Heart left ventricle (tissue), 16 donors: ENCODE results near the gene NSMF. TPM values are rescaled to one million over a fixed set of nuclear protein-coding genes. Genes with fewer than 3 reads are reported as not detected.

Experiments
- ATAC-seq, 4 donors: fragments of 200-7000 bp; cut with Tn5 transposase; one replicate each; pipeline ENCODE4 v1.9.1; 2020 to 2022; ENCODE audit warnings: moderate library complexity in 4 of 4, mild to moderate bottlenecking in 3 of 4, moderate number of reproducible peaks in 1 of 4
- DNase-seq, 5 donors: peaks; one replicate each; pipeline ENCODE4 v3.0.0-alpha.2; 2020
- H3K27ac ChIP-seq, 12 donors: fragments of 200-600 bp; sonication (generic) in 4 of 12; one replicate each; pipeline versions ENCODE4 v1.5.0 to v1.8.0; 2016 to 2022; ENCODE audit warnings: mild to moderate bottlenecking in 2 of 12
- H3K27me3 ChIP-seq, 9 donors: fragments of 200-600 bp; sonication (generic) in 2 of 9; one replicate each; pipeline versions ENCODE4 v1.5.1 to v1.8.0; 2016 to 2022; ENCODE audit warnings: mild to moderate bottlenecking in 3 of 9
- H3K36me3 ChIP-seq, 9 donors: fragments of 200-600 bp; sonication (generic) in 2 of 9; one replicate each; pipeline versions ENCODE4 v1.5.0 to v1.8.0; 2018 to 2022; ENCODE audit warnings: mild to moderate bottlenecking in 2 of 9
- H3K4me1 ChIP-seq, 12 donors: fragments of 200-600 bp; sonication (generic) in 4 of 12; one replicate each; pipeline versions ENCODE4 v1.5.0 to v1.8.0; 2016 to 2022; ENCODE audit warnings: mild to moderate bottlenecking in 3 of 12
- H3K4me3 ChIP-seq, 12 donors: fragments of 200-600 bp; sonication (generic) in 4 of 12; one replicate each; pipeline versions ENCODE4 v1.5.0 to v1.8.0; 2017 to 2022; ENCODE audit warnings: mild to moderate bottlenecking in 9 of 12, moderate library complexity in 4 of 12
- H3K9me3 ChIP-seq, 12 donors: fragments of 200-600 bp; sonication (generic) in 4 of 12; one replicate each; pipeline versions ENCODE4 v1.5.0 to v1.8.0; 2016 to 2022; ENCODE audit warnings: mild to moderate bottlenecking in 1 of 12
- CTCF ChIP-seq, 12 donors: fragments of 200-600 bp; sonication (generic) in 4 of 12; IDR thresholded peaks; one replicate each; pipeline versions ENCODE4 v1.5.0 to v1.8.0; 2018 to 2022; ENCODE audit warnings: antibody characterized with exemption in 12 of 12, mild to moderate bottlenecking in 5 of 12
- POLR2A ChIP-seq, 2 donors: fragments of 450-650 bp; IDR thresholded peaks; one replicate each; pipeline ENCODE4 v1.6.1; 2017; ENCODE audit warnings: antibody characterized with exemption in 2 of 2, mild to moderate bottlenecking in 2 of 2, moderate library complexity in 2 of 2
- WGBS, 4 donors: extraction: QIAGEN DNeasy Blood & Tissue Kit in 2 of 4; methylation state at CpG; one replicate each; pipeline versions ENCODE4 v1.1.5 to v1.1.7; 2013 to 2018; 5-methylcytosine and 5-hydroxymethylcytosine counted together
- intact Hi-C, 10 donors: fragments of 100-400 bp; cut with DNase I; formaldehyde crosslinking; loops; one replicate each; pipeline versions ENCODE4 v1.11.1 to v1.14.2; 2022
- polyA plus RNA-seq, 2 donors: library from polyadenylated mRNA; stranded (reverse); fragments of 200-250 nt; gene quantifications; one replicate each; pipeline ENCODE4 v1.2.3, GENCODE V29; 2013
- total RNA-seq, 9 donors: library from RNA; depleted of rRNA in 2 of 9; stranded (reverse); fragments of >200 nt in 2 of 9; fragmentation: NEBNext Ultra II Directional in 3 of 9; extraction: Animal tissue kit (Norgen Biotek cat#: 25700) in 3 of 9; gene quantifications; one replicate each; pipeline versions ENCODE4 v1.1.0 to v1.2.4, GENCODE V29; 2016 to 2023
- donor health status: ischemic (EF 13 %, LVEDD 7.1; RV severe dilation, severe dysfunction).
- donor health status: healthy with polysubstance abuse.
- donor health status: DM: no; HTN: yes; CAD: no.
- donor health status: DM: no; HTN: no; CAD: no.
- donor health status: ischemic (EF 25% LVEDD 6.9; RV normal size, moderate dysfunction).
- donor health status: ischemic (EF 25% LVEDD 5.7; RV mildly dilated, moderate dysfunction).
- donor health status: healthy.
- donor health status: DM: yes; HTN: yes; CAD: no.
- donor health status: ischemic (EF 35%, LVEDD 5.7; RV mildly dilated, moderate dysfunction).
- donor health status: nonischemic (EF 11% LVEDD 7.7; RV severe dilation, severe dysfunction).
- donor health status: DM: yes; HTN: yes; CAD: no.
- donor health status: PGD.
- donor health status: ischemic (EF 29% LVEDD 5.4; RV normal size, mild dysfunction).
- donor health status: nonischemic (EF 23%, LVEDD 6.1; RV moderate dilation, normal function).

The NSMF gene
- total and polyA plus RNA-seq, 11 donors, result 7.5 to 22.1 (median 13.4) TPM

- intact Hi-C loops, result loop anchor here in 8 of 10 donors (5.0 to 10.0 kb wide), 5 partner anchors 53 to 123 kb away; no protein-coding TSS in a partner anchor
- no peak for TF ChIP-seq POLR2A (IDR thresholded peaks at IDR 0.05)
- no peak for TF ChIP-seq CTCF (IDR thresholded peaks at IDR 0.05)
- Histone ChIP-seq H3K27ac (no peak overlapping the region), H3K4me3 (no peak overlapping the region), H3K36me3 (no peaks in the 10 kb centered on the region), H3K4me1 (peaks cover 0 to 33% (median 17%) of the 10 kb centered on the region in 12 donors), H3K27me3 (peaks cover 0 to 15% (median 0%) of the 10 kb centered on the region in 9 donors), H3K9me3 (no peaks in the 10 kb centered on the region)
- DNase-seq, result peak in 1 of 5 donors; percentile 63
- WGBS, 4 donors, result 92 to 96% (median 94%) methylated on average over 12 to 24 of the region's 24 CpGs
- no peak for ATAC-seq
Measured at GRCh38 chr9:137404961-137405567, 54.1 kb downstream of the NSMF start.

GRCh38 chr9:137403269-137403668, 55.9 kb downstream of the NSMF start:
- WGBS, 4 donors, result 95 to 97% (median 96%) methylated on average over 13 to 15 of the region's 15 CpGs
- Histone ChIP-seq H3K27ac (no peak overlapping the region), H3K36me3 (no peaks in the 10 kb centered on the region), H3K4me3 (no peak overlapping the region), H3K27me3 (peaks cover 0 to 15% (median 0%) of the 10 kb centered on the region in 9 donors), H3K4me1 (peaks cover 0 to 24% (median 17%) of the 10 kb centered on the region in 12 donors), H3K9me3 (no peaks in the 10 kb centered on the region)
- ATAC-seq, result no peak
- TF ChIP-seq CTCF (IDR thresholded peaks at IDR 0.05), result no peak
- TF ChIP-seq POLR2A (IDR thresholded peaks at IDR 0.05), result no peak
- intact Hi-C loops, result loop anchor here in 1 of 10 donors (10.0 kb wide), 1 partner anchor 62 kb away; no protein-coding TSS in a partner anchor
- no peak for DNase-seq

GRCh38 chr9:137402746-137403145, 56.4 kb downstream of the NSMF start:
- intact Hi-C loops, result loop anchor here in 1 of 10 donors (10.0 kb wide), 1 partner anchor 62 kb away; no protein-coding TSS in a partner anchor
- DNase-seq (no peak), ATAC-seq (no peak)
- Histone ChIP-seq H3K36me3 (no peaks in the 10 kb centered on the region), H3K4me1 (peaks cover 0 to 19% (median 15%) of the 10 kb centered on the region in 12 donors), H3K9me3 (no peaks in the 10 kb centered on the region), H3K27ac (no peak overlapping the region), H3K4me3 (no peak overlapping the region), H3K27me3 (peaks cover 0 to 14% (median 0%) of the 10 kb centered on the region in 9 donors)
- 86 to 92% (median 88%) methylated on average over 11 of the region's 11 CpGs for WGBS, 4 donors
- no peak for TF ChIP-seq CTCF (IDR thresholded peaks at IDR 0.05)
- no peak for TF ChIP-seq POLR2A (IDR thresholded peaks at IDR 0.05)

GRCh38 chr9:137398561-137399468, 60.3 kb downstream of the NSMF start:
- Histone ChIP-seq H3K4me1 (no peaks in the 10 kb centered on the region), H3K27me3 (no peaks in the 10 kb centered on the region), H3K36me3 (peaks cover 0 to 4% (median 0%) of the 10 kb centered on the region in 9 donors), H3K27ac (no peak overlapping the region), H3K9me3 (no peaks in the 10 kb centered on the region), H3K4me3 (no peak overlapping the region)
- intact Hi-C loops, result no loop called here
- no peak for ATAC-seq
- TF ChIP-seq CTCF (IDR thresholded peaks at IDR 0.05), result no peak
- WGBS, 4 donors, result 93 to 96% (median 96%) methylated on average over 56 to 60 of the region's 60 CpGs
- DNase-seq, result peak in 3 of 5 donors; percentile 13 to 47 (median 24)
